DND-41 (cell line): Measurements from ENCODE around the gene METTL25B.

ENCODE experiments used
- EZH2 ChIP-seq: IDR thresholded peaks from 3 replicates; pipeline ENCODE4 v1.6.1; 2012; ENCODE audit warnings: borderline replicate concordance, low read depth, mild to moderate bottlenecking, moderate library complexity, low read length, inconsistent platforms; ENCODE audit not compliant: severe bottlenecking
- TF ChIP-seq, protein P1 (sequence below): IDR thresholded peaks from 2 replicates; pipeline ENCODE4 v1.5.1; 2012; ENCODE audit warnings: borderline replicate concordance, low read length, moderate library complexity, mild to moderate bottlenecking; ENCODE audit not compliant: poor library complexity, severe bottlenecking; ENCODE audit errors: extremely low read depth

DNA sequence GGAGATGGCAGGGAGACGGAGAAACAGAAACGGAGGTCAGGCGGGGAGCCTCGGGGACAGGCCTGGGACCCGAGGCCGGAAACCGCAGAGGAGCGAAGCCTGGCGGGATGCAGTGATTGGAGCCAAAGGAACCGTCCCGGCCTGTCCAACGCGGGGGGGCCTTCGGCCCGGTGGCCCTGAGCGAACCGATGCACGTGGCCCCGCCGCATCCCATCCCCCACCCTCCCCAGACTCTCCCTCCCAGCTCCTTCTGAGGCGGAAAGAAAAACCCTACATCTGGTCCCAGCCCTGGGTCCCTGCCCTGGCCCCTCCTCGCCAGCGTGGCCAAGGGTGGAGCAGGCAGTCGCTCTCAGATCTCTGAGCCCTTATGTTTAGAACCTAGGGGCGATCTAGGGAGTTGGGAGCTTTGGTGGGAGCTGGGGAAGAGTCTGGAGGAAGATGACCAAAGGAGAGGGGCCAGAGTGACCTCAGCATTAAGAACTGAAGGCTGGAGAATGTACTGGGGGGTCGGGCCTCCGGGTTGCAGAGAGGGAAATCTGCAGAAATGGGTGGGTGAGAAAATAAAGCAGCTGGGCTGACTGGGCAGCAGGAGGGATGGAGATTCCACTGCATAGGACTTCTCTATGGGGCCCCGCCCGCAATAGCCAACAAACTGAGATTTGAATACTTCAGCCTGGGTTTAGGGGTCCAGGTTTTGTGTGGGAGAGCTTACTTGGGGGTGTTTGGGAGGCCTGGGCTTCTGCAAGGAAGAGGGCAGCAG, 21.4 kb upstream of the METTL25B start:
- peak; percentile 2 for TF ChIP-seq EZH2
- TF ChIP-seq, protein P1, sequence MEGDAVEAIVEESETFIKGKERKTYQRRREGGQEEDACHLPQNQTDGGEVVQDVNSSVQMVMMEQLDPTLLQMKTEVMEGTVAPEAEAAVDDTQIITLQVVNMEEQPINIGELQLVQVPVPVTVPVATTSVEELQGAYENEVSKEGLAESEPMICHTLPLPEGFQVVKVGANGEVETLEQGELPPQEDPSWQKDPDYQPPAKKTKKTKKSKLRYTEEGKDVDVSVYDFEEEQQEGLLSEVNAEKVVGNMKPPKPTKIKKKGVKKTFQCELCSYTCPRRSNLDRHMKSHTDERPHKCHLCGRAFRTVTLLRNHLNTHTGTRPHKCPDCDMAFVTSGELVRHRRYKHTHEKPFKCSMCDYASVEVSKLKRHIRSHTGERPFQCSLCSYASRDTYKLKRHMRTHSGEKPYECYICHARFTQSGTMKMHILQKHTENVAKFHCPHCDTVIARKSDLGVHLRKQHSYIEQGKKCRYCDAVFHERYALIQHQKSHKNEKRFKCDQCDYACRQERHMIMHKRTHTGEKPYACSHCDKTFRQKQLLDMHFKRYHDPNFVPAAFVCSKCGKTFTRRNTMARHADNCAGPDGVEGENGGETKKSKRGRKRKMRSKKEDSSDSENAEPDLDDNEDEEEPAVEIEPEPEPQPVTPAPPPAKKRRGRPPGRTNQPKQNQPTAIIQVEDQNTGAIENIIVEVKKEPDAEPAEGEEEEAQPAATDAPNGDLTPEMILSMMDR: no peak
